Mesodermal cell (in vitro differentiated cells): Measurements from ENCODE around the gene FICD.
"Not testable (repeated sequence)": the region's sequence is repeated elsewhere in the genome, so short reads cannot be mapped to it uniquely, and the experiment has no call there.

Source experiments
- H3K27ac ChIP-seq: 2 replicates; pipeline ENCODE4 v1.7.0; 2013; ENCODE audit warnings: mild to moderate bottlenecking, low read depth, low read length, moderate library complexity; ENCODE audit not compliant: severe bottlenecking
- H3K36me3 ChIP-seq: 2 replicates; pipeline ENCODE4 v1.7.1; 2013; ENCODE audit warnings: mild to moderate bottlenecking, low read length, moderate library complexity; ENCODE audit not compliant: control insufficient read depth, insufficient read depth
- H3K4me1 ChIP-seq: one replicate; pipeline ENCODE4 v1.7.1; 2013; ENCODE audit warnings: mild to moderate bottlenecking, low read length; ENCODE audit not compliant: insufficient read depth, control insufficient read depth, poor library complexity, severe bottlenecking
- H3K4me3 ChIP-seq: 2 replicates; pipeline ENCODE4 v1.7.0; 2013; ENCODE audit warnings: low read length, control low read depth, mild to moderate bottlenecking; ENCODE audit not compliant: insufficient read depth, poor library complexity, severe bottlenecking; ENCODE audit errors: extremely low read depth
- H3K9me3 ChIP-seq: 2 replicates; pipeline ENCODE4 v1.7.1; 2013; ENCODE audit warnings: mild to moderate bottlenecking, low read length, moderate library complexity; ENCODE audit not compliant: control insufficient read depth
- WGBS, 2 experiments: methylation state at CpG; one replicate each; pipeline ENCODE4 v1.1.5; 2013; ENCODE audit warnings: missing lambda C conversion rate in 2 of 2; ENCODE audit not compliant: insufficient coverage in 2 of 2; 5-methylcytosine and 5-hydroxymethylcytosine counted together

Gene FICD

DNA sequence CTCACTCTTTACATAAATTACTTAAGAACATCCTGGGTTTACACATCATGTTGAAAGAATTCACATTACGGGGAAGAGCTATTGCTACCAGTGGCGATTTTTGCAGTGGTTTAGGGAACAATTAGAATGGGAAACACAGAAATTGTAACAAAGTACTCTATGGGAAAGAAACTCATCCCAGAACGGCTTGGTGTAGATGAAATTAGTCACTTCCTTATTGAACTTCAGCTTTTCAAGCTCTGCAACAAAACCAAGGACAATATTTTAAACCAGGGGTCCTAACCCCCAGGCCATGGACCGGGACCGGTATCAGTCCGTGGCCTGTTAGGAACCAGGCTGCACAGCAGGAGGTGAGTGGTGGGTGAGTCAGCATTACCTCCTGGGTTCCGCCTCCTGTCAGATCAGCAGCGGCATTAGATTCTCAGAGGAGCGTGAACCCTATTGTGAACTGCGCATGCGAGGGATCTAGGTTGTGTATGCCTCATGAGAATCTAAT is 32.3 kb upstream of the FICD start:
- H3K27ac ChIP-seq, result no peak overlapping the region
- no peaks in the 10 kb centered on the region for H3K36me3 ChIP-seq
- H3K4me1 ChIP-seq, result peaks cover 4% of the 10 kb centered on the region
- 49 to 59% methylated on average over 4 to 8 of the region's 11 CpGs for WGBS, 2 experiments
- no peak overlapping the region for H3K4me3 ChIP-seq
- no peaks in the 10 kb centered on the region for H3K9me3 ChIP-seq

DNA sequence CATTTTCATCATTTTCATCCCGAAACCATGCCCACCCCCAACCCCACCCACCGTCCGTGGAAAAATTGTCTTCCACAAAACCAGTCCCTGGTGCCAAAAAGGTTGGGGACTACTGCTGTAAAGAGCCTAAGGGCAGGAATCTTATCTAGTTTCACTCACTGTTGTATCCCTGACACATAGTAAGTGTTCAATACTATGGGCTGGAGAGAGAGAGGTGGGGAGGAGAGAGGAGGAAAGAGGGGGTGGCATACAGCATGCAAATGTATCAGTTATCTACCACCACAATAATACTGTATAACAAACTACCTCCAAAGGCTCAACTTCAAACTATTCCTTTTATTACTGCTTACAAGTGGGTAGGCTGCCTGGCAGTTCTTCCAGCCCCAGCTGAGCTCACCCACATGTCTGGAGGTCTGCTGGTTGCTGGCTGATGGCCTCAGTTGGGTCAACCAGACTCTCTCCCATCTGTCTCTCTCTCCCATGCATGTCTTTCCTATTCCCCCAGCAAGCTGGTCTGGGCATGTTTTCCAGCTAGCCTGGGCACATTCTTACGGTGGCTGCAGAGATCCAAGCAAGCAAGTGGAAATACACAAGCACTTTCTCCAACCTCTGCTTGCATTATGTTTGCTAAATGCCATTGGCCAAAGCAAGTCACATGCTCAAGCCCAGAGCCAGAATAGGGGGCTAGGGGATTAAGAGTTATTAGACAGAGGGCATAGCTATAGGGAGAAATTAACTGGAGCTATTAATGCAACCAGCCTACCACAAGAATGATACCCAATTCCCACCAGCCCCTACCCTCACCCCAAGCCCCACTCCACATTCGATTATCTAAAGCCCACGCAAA is 31.6 kb upstream of the FICD start:
- H3K9me3 ChIP-seq, result no peaks in the 10 kb centered on the region
- H3K36me3 ChIP-seq, result no peaks in the 10 kb centered on the region
- 63 to 67% methylated on average over 3 of the region's 6 CpGs for WGBS, 2 experiments
- H3K4me1 ChIP-seq, result peaks cover 4% of the 10 kb centered on the region
- no peak overlapping the region for H3K4me3 ChIP-seq
- no peak overlapping the region for H3K27ac ChIP-seq

DNA sequence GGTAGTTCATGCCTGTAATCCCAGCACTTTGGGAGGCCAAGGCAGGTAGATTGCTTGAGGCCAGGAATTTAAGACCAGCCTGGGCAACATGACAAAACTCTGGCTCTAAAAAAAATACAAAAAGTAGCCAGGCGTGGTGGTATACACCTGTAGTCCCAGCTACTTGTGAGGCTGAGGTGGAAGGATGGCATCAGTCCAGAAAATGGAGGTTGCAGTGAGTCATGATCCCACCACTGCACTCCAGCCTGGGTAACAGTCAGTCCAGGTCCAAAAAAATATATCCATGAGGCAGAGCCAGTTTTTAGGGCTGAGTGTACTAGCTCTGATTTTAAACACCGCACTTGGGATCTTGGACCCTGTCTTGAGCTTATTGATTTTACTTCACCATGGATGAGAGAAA is 30.6 kb upstream of the FICD start:
- Histone ChIP-seq H3K27ac (no peak overlapping the region), H3K9me3 (no peaks in the 10 kb centered on the region)
- WGBS, 2 experiments, result 75 to 84% methylated on average over 2 of the region's 2 CpGs

DNA sequence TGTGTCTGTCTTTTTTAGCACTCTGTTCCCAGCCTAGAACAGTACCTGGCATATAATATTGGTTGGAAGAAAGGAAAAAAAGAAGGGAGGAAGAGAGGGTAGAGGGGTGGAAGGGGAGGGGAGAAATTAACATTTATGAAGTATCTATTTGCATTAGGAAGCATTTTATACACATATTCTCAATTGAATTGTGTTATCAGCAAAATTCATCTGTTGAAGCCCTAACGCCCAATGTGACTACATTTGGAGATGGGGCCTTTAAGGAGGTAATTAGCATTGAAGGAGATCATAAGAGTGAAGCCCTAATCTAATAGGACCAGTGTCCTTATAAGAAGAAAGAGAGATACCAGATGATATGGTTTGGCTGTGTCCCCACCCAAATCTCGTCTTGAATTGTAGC is 30.2 kb upstream of the FICD start:
- H3K4me3 ChIP-seq, result no peak overlapping the region
- WGBS, 2 experiments, result 80 to 100% methylated on average over 1 of the region's 2 CpGs
- H3K4me1 ChIP-seq, result peaks cover 4% of the 10 kb centered on the region
- H3K9me3 ChIP-seq, result no peaks in the 10 kb centered on the region
- H3K27ac ChIP-seq, result no peak overlapping the region
- no peaks in the 10 kb centered on the region for H3K36me3 ChIP-seq

More for the DNA sequence above, 30.6 kb upstream of the FICD start:
- Histone ChIP-seq H3K4me3 (no peak overlapping the region), H3K36me3 (no peaks in the 10 kb centered on the region), H3K4me1 (peaks cover 4% of the 10 kb centered on the region)

DNA sequence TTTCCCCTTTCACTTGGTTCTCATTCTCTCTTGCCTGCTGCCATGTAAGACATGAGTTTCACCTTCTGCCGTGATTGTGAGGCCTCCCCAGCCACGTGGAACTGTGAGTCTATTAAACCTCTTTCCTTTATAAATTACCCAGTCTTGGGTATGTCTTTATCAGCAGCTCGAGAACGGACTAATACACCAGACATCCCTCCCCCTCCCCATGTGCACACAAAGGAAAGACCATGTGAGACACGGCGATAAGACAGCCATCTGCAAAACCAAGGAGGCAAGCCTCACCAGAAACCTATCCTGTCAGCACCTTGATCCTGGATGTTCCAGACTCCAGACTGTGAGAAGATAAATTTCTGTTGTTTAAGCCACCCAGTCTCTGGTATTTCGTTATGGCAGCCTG is 29.7 kb upstream of the FICD start:
- not testable (repeated sequence) for H3K36me3 ChIP-seq, H3K27ac ChIP-seq, H3K4me3 ChIP-seq, H3K4me1 ChIP-seq, H3K9me3 ChIP-seq
- 96 to 100% methylated on average over 4 to 6 of the region's 7 CpGs for WGBS, 2 experiments

DNA sequence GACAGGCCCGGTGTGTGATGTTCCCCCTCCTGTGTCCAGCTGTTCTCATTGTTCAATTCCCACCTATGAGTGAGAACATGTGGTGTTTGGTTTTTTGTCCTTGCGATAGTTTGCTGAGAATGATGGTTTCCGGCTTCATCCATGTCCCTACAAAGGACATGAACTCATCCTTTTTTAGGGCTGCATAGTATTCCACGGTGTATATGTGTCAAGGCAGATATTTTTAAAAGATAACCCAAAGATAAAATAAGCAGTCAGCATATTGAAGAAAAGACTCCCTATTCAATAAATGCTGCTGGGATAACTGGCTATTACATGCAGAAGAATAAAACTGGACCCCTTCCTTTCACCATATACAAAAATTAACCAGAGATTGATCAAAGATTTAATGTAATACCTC is 28.0 kb upstream of the FICD start:
- H3K4me1 ChIP-seq, H3K9me3 ChIP-seq, H3K36me3 ChIP-seq, H3K4me3 ChIP-seq, H3K27ac ChIP-seq: not testable (repeated sequence)
- WGBS, 2 experiments, result no CpG with 5 or more reads among the region's 4 CpGs

DNA sequence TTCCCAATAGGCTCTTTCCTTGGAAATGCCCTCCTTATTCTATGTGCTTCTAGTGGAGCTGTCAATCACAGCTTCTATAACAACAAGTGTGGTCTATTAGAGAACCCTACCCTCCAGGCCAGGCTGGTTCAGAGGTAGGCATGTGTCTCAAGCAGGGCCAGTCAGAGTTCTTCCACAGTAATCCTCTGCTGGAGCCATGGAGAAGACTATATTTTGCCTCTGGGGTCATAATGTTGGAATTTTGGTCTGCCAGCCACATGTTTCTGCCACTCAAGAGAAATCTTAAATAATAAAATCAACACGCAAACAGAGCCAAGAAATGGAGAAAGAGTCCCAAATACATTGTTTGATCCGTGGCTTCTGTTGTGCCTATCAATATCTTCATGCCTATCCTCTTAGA is 23.8 kb upstream of the FICD start:
- no CpG with 5 or more reads among the region's 2 CpGs for WGBS, 2 experiments
- Histone ChIP-seq H3K36me3 (no peaks in the 10 kb centered on the region), H3K27ac (no peak overlapping the region), H3K4me1 (no peaks in the 10 kb centered on the region), H3K9me3 (no peaks in the 10 kb centered on the region), H3K4me3 (no peak overlapping the region)

DNA sequence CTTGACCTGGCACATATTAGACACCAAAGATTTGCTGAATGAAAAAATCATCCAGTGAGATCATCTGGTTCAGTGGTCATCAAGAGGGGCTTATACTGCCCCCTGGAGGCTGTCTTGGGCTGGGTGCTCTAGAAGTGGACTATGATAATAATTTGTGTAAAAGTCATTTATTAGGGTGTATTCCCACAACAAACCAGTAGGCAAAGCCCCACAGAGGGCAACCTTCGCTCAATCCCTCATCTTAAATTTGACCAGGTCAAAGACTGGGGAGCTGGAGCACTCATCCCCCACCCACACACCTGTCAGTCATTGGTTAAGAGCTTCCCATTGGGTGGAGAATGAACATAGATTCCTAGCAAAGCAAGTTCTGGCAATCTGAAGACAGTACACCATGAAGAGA is 20.0 kb upstream of the FICD start:
- Histone ChIP-seq H3K36me3 (no peaks in the 10 kb centered on the region), H3K9me3 (no peaks in the 10 kb centered on the region), H3K27ac (no peak overlapping the region), H3K4me3 (no peak overlapping the region), H3K4me1 (no peaks in the 10 kb centered on the region)
- no CpG with 5 or more reads among the region's 1 CpG for WGBS, 2 experiments

DNA sequence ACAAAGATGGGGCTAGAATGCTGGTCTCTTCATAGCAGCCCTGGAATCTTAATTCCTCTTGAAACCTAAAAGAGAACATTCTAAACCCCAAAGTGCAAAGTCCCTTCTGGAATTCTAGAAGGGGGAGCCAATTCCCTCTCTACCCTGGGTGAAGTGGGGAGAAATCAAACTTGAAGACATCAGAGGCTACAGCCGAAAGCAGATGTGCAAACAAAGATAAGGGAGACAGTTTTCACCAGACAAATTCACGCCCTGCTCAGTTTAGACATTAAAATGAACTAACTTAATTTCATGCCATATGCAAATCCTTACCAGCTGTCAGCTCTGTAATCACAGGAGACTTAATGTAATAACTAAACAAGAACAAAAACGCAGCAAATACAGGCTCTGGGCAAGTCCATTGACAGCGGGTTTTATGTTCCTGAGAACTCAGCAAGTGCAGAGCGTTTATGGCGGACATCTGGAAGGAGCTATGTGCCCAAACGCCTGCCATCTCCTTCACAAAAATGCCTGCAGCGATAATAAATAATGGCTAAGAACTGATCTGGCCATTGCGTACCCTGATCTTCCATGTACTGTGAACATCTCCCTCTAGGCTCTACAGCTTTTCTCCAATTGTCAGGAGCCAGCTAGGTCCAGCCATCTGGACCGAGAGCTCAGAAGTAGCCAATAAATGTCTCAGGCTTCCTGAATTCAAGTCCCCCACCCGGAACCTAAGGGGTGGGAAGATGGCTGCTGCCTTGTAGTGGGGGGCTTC is 19.1 kb upstream of the FICD start:
- Histone ChIP-seq H3K27ac (no peak overlapping the region), H3K4me1 (no peaks in the 10 kb centered on the region), H3K36me3 (no peaks in the 10 kb centered on the region), H3K9me3 (no peaks in the 10 kb centered on the region), H3K4me3 (no peak overlapping the region)
- WGBS, 2 experiments, result 89 to 97% methylated on average over 7 to 10 of the region's 11 CpGs

DNA sequence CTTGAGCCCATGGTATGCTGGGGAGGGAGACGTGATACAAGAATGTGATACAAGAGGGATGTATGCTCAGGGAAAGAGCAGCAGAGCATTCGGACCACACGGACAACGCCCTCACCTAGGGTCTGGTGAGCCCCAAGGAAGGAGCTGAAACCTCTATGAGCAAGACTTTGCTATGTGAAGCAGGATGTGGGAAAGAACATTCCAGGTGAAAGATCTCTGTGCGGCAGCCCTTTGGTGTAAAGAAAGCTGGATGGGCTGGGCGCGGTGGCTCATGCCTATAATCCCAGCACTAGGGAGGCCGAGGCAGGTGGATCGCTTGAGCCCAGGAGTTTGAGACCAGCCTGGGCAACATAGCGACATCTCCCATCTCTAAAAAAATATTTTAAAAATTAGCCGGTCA is 16.9 kb upstream of the FICD start:
- Histone ChIP-seq H3K4me1 (no peaks in the 10 kb centered on the region), H3K27ac (no peak overlapping the region), H3K36me3 (no peaks in the 10 kb centered on the region), H3K9me3 (peaks cover 7% of the 10 kb centered on the region), H3K4me3 (no peak overlapping the region)
- WGBS, 2 experiments, result 78 to 83% methylated on average over 9 to 10 of the region's 11 CpGs

DNA sequence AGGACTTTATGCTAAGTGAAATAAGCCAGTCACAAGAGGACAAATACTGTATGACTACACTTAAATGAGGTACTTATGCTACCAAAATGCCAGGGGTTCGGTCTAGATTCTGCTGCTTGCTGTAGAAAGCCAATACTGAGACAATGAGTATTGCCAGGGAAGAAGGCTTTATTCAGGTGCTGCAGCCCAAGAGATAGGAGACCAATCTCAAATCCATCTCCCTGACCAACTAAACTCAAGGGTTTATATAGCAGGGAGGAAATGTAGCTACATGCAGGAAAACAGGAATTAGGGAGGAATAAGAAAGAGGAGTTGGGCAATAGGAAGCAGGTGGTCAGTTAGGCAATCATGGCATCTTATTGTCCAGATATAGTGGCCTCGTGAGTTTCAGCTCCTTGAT is 12.2 kb upstream of the FICD start:
- Histone ChIP-seq H3K27ac (no peak overlapping the region), H3K36me3 (no peaks in the 10 kb centered on the region), H3K4me3 (no peak overlapping the region), H3K9me3 (peaks cover 18% of the 10 kb centered on the region), H3K4me1 (no peaks in the 10 kb centered on the region)
- 85 to 88% methylated on average over 1 to 2 of the region's 2 CpGs for WGBS, 2 experiments
